CD4-positive, alpha-beta T cell treated with Interleukin-17A for 4 hours (primary cell): Measurements from ENCODE around the gene DISP1.
"Not testable (repeated sequence)": the region's sequence is repeated elsewhere in the genome, so short reads cannot be mapped to it uniquely, and the experiment has no call there.

Experiments used
- DNase-seq: peaks from one replicate; pipeline ENCODE4 v3.0.0-alpha.2; 2020; ENCODE audit warnings: mixed read lengths

DISP1 gene

GRCh38 chr1:222794656-222795474, 20.0 kb upstream of the DISP1 start:
- DNase-seq: no peak

- peak; percentile 4 for DNase-seq
These were observed 16.7 kb upstream of the DISP1 start for GRCh38 chr1:222798116-222798515.

- DNase-seq: no peak
These were observed 15.9 kb upstream of the DISP1 start for GRCh38 chr1:222798975-222799374.

GRCh38 chr1:222801067-222801466, 13.8 kb upstream of the DISP1 start:
- DNase-seq: no peak

- DNase-seq: no peak
These were observed 3.2 kb upstream of the DISP1 start for GRCh38 chr1:222811671-222812070.

GRCh38 chr1:222813866-222814535, 838 bp upstream of the DISP1 start:
- peak; percentile 15 for DNase-seq

GRCh38 chr1:222815440-222815765, 564 bp downstream of the DISP1 start:
- DNase-seq: peak; percentile 3

- DNase-seq: no peak
These were observed 2.7 kb downstream of the DISP1 start for GRCh38 chr1:222817529-222817928.

GRCh38 chr1:222818171-222818570, 3.3 kb downstream of the DISP1 start:
- DNase-seq: no peak

- DNase-seq: no peak
These were observed 5.4 kb downstream of the DISP1 start for GRCh38 chr1:222820171-222820712.

- no peak for DNase-seq
These were observed 6.4 kb downstream of the DISP1 start for GRCh38 chr1:222821239-222821638.

GRCh38 chr1:222823695-222824094, 8.9 kb downstream of the DISP1 start:
- DNase-seq: no peak

- no peak for DNase-seq
These were observed 9.8 kb downstream of the DISP1 start for GRCh38 chr1:222824641-222825040.

- DNase-seq: no peak
These were observed 14.1 kb downstream of the DISP1 start for GRCh38 chr1:222828939-222829338.

GRCh38 chr1:222829868-222830267, 15.0 kb downstream of the DISP1 start:
- DNase-seq: no peak

- no peak for DNase-seq
These were observed 18.6 kb downstream of the DISP1 start for GRCh38 chr1:222833356-222833876.

GRCh38 chr1:222843469-222844410, 28.9 kb downstream of the DISP1 start:
- DNase-seq: no peak

GRCh38 chr1:222844411-222844779, 29.6 kb downstream of the DISP1 start:
- no peak for DNase-seq

GRCh38 chr1:222845763-222846162, 30.9 kb downstream of the DISP1 start:
- DNase-seq: no peak

- not testable (repeated sequence) for DNase-seq
These were observed 35.7 kb downstream of the DISP1 start for GRCh38 chr1:222850550-222850949.

- no peak for DNase-seq
These were observed 37.5 kb downstream of the DISP1 start for GRCh38 chr1:222852326-222852725.

GRCh38 chr1:222861062-222861461, 46.2 kb downstream of the DISP1 start:
- DNase-seq: no peak
